WTC11 (cell line): ENCODE results near the gene ARHGAP29.

ENCODE experiments used
- CTCF ChIP-seq: fragments of 200-600 bp; IDR thresholded peaks from 2 replicates; pipeline ENCODE4 v1.8.0; 2022; ENCODE audit warnings: antibody characterized with exemption
- E2F4 ChIP-seq: sonication (generic); formaldehyde crosslinking; IDR thresholded peaks from 2 replicates; pipeline ENCODE4 v1.8.1; 2022; ENCODE audit warnings: low read depth, mild to moderate bottlenecking, moderate library complexity, missing genetic modification reagents, borderline replicate concordance
- ELF4 ChIP-seq: sonication (generic); formaldehyde crosslinking; IDR thresholded peaks from 2 replicates; pipeline ENCODE4 v1.8.1; 2022; ENCODE audit warnings: low read depth, mild to moderate bottlenecking, moderate library complexity, missing genetic modification reagents
- FOXJ3 ChIP-seq: sonication (generic); formaldehyde crosslinking; IDR thresholded peaks from 2 replicates; pipeline ENCODE4 v1.9.0; 2021; ENCODE audit warnings: missing genetic modification reagents, mild to moderate bottlenecking, borderline replicate concordance
- IRF2 ChIP-seq: sonication (generic); formaldehyde crosslinking; IDR thresholded peaks from 2 replicates; pipeline ENCODE4 v1.8.0; 2022; ENCODE audit warnings: low read depth, missing genetic modification reagents, borderline replicate concordance
- KAT7 ChIP-seq: sonication (generic); formaldehyde crosslinking; IDR thresholded peaks from 2 replicates; pipeline ENCODE4 v1.8.1; 2023; ENCODE audit warnings: missing genetic modification reagents, mild to moderate bottlenecking, borderline replicate concordance
- MAX ChIP-seq: sonication (generic); formaldehyde crosslinking; IDR thresholded peaks from 2 replicates; pipeline ENCODE4 v1.8.0; 2022; ENCODE audit warnings: mild to moderate bottlenecking, missing genetic modification reagents
- NFATC4 ChIP-seq: fragments of 250-450 bp; sonication (Bioruptor Pico); IDR thresholded peaks from 2 replicates; pipeline ENCODE4 v1.9.0; 2021; ENCODE audit warnings: mild to moderate bottlenecking
- NFE2L1 ChIP-seq: sonication (generic); formaldehyde crosslinking; IDR thresholded peaks from 2 replicates; pipeline ENCODE4 v1.8.1; 2023; ENCODE audit warnings: missing genetic modification reagents
- NFYB ChIP-seq: sonication (generic); formaldehyde crosslinking; conservative IDR thresholded peaks from 2 replicates; pipeline ENCODE4 v1.8.0; 2022; ENCODE audit warnings: low read depth, missing genetic modification reagents
- OVOL2 ChIP-seq: fragments of 250-450 bp; sonication (Bioruptor Pico); IDR thresholded peaks from 2 replicates; pipeline ENCODE4 v1.9.0; 2021; ENCODE audit warnings: mild to moderate bottlenecking, borderline replicate concordance
- SP1 ChIP-seq: sonication (generic); formaldehyde crosslinking; conservative IDR thresholded peaks from 2 replicates; pipeline ENCODE4 v1.8.1; 2022; ENCODE audit warnings: missing genetic modification reagents
- TEAD1 ChIP-seq: sonication (generic); formaldehyde crosslinking; IDR thresholded peaks from 2 replicates; pipeline ENCODE4 v1.8.0; 2022; ENCODE audit warnings: mild to moderate bottlenecking, missing genetic modification reagents
- ZNF121 ChIP-seq: sonication (generic); formaldehyde crosslinking; IDR thresholded peaks from 2 replicates; pipeline ENCODE4 v1.8.0; 2023; ENCODE audit warnings: missing genetic modification reagents

GRCh38 chr1:94143173-94143808, 94.1 kb downstream of the ARHGAP29 start:
- TF ChIP-seq CTCF = no peak
- no peak for TF ChIP-seq MAX (CRISPR knock-in tag)
- TF ChIP-seq TEAD1 (CRISPR knock-in tag) = no peak
- no peak for TF ChIP-seq NFE2L1
- TF ChIP-seq SP1 (CRISPR knock-in tag) = no peak
- no peak for TF ChIP-seq FOXJ3 (CRISPR knock-in tag)
- no peak for TF ChIP-seq NFYB (CRISPR knock-in tag)
- no peak for TF ChIP-seq KAT7 (CRISPR knock-in tag)
- no peak for TF ChIP-seq NFATC4 (CRISPR knock-in tag)
- no peak for TF ChIP-seq ELF4
- TF ChIP-seq IRF2 (CRISPR knock-in tag) = no peak
- no peak for TF ChIP-seq ZNF121 (CRISPR knock-in tag)
- no peak for TF ChIP-seq OVOL2 (CRISPR knock-in tag)
- TF ChIP-seq E2F4 (CRISPR knock-in tag) = no peak
